Duodenal mucosa (tissue), 2 donors: ENCODE data around the gene TSPAN18.

Experiments
- H3K27ac ChIP-seq: one replicate; pipeline ENCODE4 v1.7.0; 2013; ENCODE audit warnings: low read depth, low read length
- H3K27me3 ChIP-seq, 2 donors: one replicate each; pipeline ENCODE4 v1.7.0; 2013; ENCODE audit warnings: low read length in 2 of 2, control low read depth in 1 of 2; ENCODE audit not compliant: insufficient read depth in 2 of 2, control insufficient read depth in 1 of 2
- H3K36me3 ChIP-seq, 2 donors: one replicate each; pipeline ENCODE4 v1.7.0; 2013; ENCODE audit warnings: low read length in 2 of 2, control low read depth in 1 of 2; ENCODE audit not compliant: insufficient read depth in 2 of 2, control insufficient read depth in 1 of 2
- H3K4me1 ChIP-seq, 2 donors: one replicate each; pipeline ENCODE4 v1.7.0; 2013; ENCODE audit warnings: low read length in 2 of 2, control low read depth in 1 of 2; ENCODE audit not compliant: insufficient read depth in 2 of 2, control insufficient read depth in 1 of 2
- H3K4me3 ChIP-seq, 2 donors: one replicate each; pipeline ENCODE4 v1.7.0; 2013; ENCODE audit warnings: low read length in 2 of 2, low read depth in 1 of 2
- H3K9ac ChIP-seq, 2 donors: one replicate each; pipeline ENCODE4 v1.7.0; 2013; ENCODE audit warnings: low read length in 2 of 2, low read depth in 1 of 2
- H3K9me3 ChIP-seq, 2 donors: one replicate each; pipeline ENCODE4 v1.7.0; 2013; ENCODE audit warnings: low read length in 2 of 2, control low read depth in 1 of 2; ENCODE audit not compliant: control insufficient read depth in 1 of 2

The TSPAN18 gene

GRCh38 chr11:44957040-44957515 lies 230.3 kb downstream of the TSPAN18 start:
- Histone ChIP-seq H3K9ac (peak overlapping the region in 1 of 2 donors; percentile 7), H3K4me1 (peaks cover 52 to 67% of the 10 kb centered on the region in 2 donors), H3K36me3 (no peaks in the 10 kb centered on the region), H3K27ac (no peak overlapping the region), H3K27me3 (no peaks in the 10 kb centered on the region), H3K4me3 (no peak overlapping the region), H3K9me3 (no peaks in the 10 kb centered on the region)

GRCh38 chr11:44957776-44958564 lies 231.2 kb downstream of the TSPAN18 start:
- Histone ChIP-seq H3K27me3 (no peaks in the 10 kb centered on the region), H3K9ac (no peak overlapping the region), H3K27ac (no peak overlapping the region), H3K4me3 (no peak overlapping the region), H3K4me1 (peaks cover 44 to 58% of the 10 kb centered on the region in 2 donors), H3K36me3 (no peaks in the 10 kb centered on the region), H3K9me3 (no peaks in the 10 kb centered on the region)

DNA sequence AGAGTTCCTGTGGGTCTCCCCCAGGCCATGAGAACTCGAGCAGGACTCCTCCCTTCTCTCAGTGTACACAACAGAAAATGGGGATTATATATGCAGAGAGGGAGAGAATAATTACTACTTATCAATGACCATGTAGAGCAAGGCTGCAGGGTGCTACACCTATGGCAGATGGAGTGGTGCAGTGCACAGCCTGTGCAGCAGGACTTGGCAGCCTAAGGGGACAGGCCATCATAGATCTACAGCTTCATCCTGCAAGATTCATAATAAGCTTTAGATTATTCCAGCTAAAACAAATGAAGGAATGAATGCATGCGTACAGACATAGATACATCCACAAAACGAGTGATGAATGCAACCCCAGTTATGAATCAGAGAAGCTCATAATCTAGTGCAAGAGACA lies 232.3 kb downstream of the TSPAN18 start:
- no peaks in the 10 kb centered on the region for H3K36me3 ChIP-seq
- H3K4me3 ChIP-seq: no peak overlapping the region
- no peaks in the 10 kb centered on the region for H3K27me3 ChIP-seq
- peaks cover 41 to 51% of the 10 kb centered on the region in 2 donors for H3K4me1 ChIP-seq
- H3K9me3 ChIP-seq: no peaks in the 10 kb centered on the region
- H3K9ac ChIP-seq: no peak overlapping the region
- no peak overlapping the region for H3K27ac ChIP-seq

DNA sequence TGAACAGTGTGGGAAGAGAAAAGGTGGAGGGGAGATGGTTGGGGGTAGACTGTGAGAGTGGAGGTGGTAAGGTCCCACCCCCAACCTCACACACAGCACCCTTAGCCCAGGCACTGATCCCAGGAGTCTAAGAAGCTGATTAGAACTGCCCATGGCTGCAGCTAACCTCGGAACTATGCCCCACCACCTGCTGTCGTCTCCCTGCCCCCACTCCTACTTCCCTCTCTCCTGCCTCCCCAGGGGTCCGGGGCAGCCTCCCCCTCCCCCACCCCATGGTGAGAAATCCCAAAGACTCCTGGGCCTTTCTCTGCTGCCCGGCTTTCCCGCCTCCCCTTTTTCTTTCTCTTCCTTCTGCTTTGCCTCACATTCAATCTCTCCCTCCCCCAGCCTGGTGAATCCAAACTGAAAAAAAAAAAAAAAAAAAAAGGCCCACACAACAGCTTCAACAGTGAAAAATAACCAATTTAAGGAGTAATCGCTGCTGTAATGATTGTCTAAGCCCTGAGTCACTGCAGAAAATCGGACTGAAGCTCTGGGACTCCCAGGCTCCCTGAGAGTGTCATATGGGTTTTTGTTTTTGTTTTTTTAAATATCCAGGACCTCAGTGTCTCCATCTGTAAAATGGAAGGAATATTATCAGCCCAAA lies 233.6 kb downstream of the TSPAN18 start:
- peaks cover 37 to 38% of the 10 kb centered on the region in 2 donors for H3K4me1 ChIP-seq
- no peaks in the 10 kb centered on the region for H3K36me3 ChIP-seq
- H3K4me3 ChIP-seq: no peak overlapping the region
- H3K9me3 ChIP-seq: no peaks in the 10 kb centered on the region
- no peak overlapping the region for H3K27ac ChIP-seq
- no peaks in the 10 kb centered on the region for H3K27me3 ChIP-seq
- H3K9ac ChIP-seq: no peak overlapping the region

- no peak overlapping the region for H3K27ac ChIP-seq
These were observed 235.7 kb downstream of the TSPAN18 start for GRCh38 chr11:44962464-44962863.

DNA sequence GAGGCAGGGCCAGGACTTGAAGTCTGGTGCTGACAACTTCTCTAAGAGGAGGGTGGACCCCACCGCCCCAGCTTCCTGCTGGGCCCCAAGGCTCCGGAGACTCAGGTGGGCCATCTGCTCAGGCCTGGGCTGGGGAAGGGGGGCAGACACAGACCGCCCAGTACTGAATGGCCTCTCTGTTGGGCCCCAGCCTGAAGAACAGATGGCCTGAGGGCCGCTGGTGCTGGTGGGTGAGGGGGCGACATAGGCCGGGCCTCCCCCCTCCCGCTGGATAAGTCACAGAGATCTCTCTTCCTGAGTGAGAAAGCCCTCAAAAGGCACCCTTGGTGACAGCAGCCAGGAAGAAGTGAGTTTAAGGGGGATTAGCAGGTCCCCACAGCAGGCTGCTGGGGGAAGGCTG lies 236.4 kb downstream of the TSPAN18 start:
- H3K4me1 ChIP-seq: peaks cover 12 to 19% of the 10 kb centered on the region in 2 donors
- no peak overlapping the region for H3K4me3 ChIP-seq
- no peaks in the 10 kb centered on the region for H3K27me3 ChIP-seq
- H3K9me3 ChIP-seq: no peaks in the 10 kb centered on the region
- H3K36me3 ChIP-seq: no peaks in the 10 kb centered on the region
- no peak overlapping the region for H3K27ac ChIP-seq
- H3K9ac ChIP-seq: no peak overlapping the region

More at GRCh38 chr11:44962464-44962863, 235.7 kb downstream of the TSPAN18 start:
- peaks cover 19 to 21% of the 10 kb centered on the region in 2 donors for H3K4me1 ChIP-seq
- no peak overlapping the region for H3K9ac ChIP-seq
- no peak overlapping the region for H3K4me3 ChIP-seq
- H3K9me3 ChIP-seq: no peaks in the 10 kb centered on the region
- no peaks in the 10 kb centered on the region for H3K36me3 ChIP-seq
- H3K27me3 ChIP-seq: no peaks in the 10 kb centered on the region

DNA sequence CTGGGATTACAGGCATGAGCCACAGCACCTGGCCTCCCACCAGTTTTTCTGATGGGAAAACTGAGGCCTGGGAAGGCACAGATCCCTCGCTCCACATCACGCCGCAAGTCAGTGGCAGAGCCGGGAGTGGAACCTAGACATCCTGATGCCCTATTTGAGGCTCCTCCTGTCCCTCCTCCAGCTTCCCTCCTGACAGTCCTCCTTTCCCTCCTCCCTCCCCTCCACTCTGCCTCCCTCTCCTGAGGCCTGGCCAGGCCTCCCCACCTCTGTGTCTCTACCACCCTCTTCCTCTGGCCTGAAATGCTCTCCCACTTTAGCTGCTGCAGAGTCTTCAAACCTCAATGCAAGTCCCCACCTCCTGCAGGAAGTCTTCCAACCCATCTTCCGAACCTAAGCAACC lies 237.2 kb downstream of the TSPAN18 start:
- Histone ChIP-seq H3K27ac (no peak overlapping the region), H3K36me3 (no peaks in the 10 kb centered on the region), H3K4me1 (peaks cover 4 to 11% of the 10 kb centered on the region in 2 donors), H3K9me3 (no peaks in the 10 kb centered on the region), H3K27me3 (no peaks in the 10 kb centered on the region), H3K9ac (no peak overlapping the region), H3K4me3 (no peak overlapping the region)

DNA sequence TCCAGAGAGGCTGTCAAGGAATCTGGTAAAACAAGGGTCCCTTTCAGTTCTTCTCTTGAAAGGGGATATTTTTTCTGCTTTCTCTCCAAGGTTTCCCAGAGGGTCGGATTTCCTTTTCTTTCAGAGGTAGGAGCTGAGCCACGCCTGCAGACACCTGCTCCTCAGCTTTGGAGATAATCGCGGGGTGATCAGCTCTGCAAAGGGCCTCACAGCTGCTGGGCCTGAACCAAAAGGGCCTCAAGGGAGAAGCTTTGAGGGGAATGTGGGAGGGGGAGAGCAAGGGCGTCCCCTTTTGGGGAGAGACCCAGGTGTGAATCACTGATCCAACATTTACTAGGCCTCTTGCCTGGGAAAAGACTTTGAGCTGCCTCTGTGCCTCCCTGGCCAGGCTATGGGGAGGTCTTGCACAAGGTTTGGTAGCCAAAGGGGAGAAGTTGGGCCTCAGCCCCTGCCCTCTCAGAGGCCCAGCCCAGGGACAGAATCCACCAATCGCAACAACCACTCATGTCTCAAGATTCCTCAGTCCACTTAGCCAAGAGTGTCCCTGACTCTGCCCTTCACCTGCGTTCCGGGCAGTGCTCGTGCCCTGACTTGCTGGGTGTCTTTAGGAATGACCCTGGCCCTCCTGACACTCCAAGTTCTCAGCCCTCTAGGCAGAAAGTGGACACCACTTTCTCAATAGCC lies 237.9 kb downstream of the TSPAN18 start:
- peaks cover 3 to 9% of the 10 kb centered on the region in 2 donors for H3K4me1 ChIP-seq
- no peak overlapping the region for H3K27ac ChIP-seq
- no peak overlapping the region for H3K9ac ChIP-seq

GRCh38 chr11:44966694-44967093 lies 239.9 kb downstream of the TSPAN18 start:
- no peak overlapping the region for H3K4me3 ChIP-seq
- peaks cover 19 to 26% of the 10 kb centered on the region in 2 donors for H3K4me1 ChIP-seq
- no peaks in the 10 kb centered on the region for H3K27me3 ChIP-seq
- H3K36me3 ChIP-seq: no peaks in the 10 kb centered on the region
- no peak overlapping the region for H3K27ac ChIP-seq
- no peaks in the 10 kb centered on the region for H3K9me3 ChIP-seq
- no peak overlapping the region for H3K9ac ChIP-seq

More for the DNA sequence above, 237.9 kb downstream of the TSPAN18 start:
- no peaks in the 10 kb centered on the region for H3K9me3 ChIP-seq
- no peak overlapping the region for H3K4me3 ChIP-seq
- no peaks in the 10 kb centered on the region for H3K36me3 ChIP-seq
- H3K27me3 ChIP-seq: no peaks in the 10 kb centered on the region
